ENCODE data around the gene CYP11A1.
"Not testable (repeated sequence)": the region's sequence is repeated elsewhere in the genome, so short reads cannot be mapped to it uniquely, and the experiment has no call there.

Gene CYP11A1

GRCh38 chr15:74357514-74357913 lies 9.9 kb downstream of the CYP11A1 start:
- not testable (repeated sequence) for H3K36me3 ChIP-seq (ENCODE audit: insufficient read depth, low read length)

DNA sequence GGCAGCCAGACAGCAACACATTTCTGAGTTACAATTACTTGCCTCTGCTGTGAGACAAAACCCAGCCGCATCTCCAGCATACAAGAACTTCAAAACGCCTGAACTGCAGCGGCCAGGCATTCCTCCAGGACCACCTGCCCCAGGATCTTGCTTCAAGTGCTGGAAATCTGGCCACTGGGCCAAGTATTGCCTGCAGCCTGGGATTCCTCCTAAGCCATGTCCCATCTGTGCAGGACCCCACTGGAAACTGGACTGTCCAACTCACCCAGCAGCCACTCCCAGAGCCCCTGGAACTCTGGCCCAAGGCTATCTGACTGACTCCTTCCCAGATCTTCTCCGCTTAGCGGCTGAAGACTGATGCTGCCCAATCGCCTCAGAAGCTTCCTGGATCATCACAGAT lies 11.4 kb downstream of the CYP11A1 start:
- H3K79me2 ChIP-seq (ENCODE audit: control insufficient read depth, insufficient read depth, low read length, unreplicated experiment); H3K4me3 ChIP-seq (ENCODE audit: low read depth, low read length); H3K27me3 ChIP-seq (ENCODE audit: insufficient read depth, low read length); H3K27ac ChIP-seq (ENCODE audit: low read depth, low read length); H2AFZ ChIP-seq (ENCODE audit: low read length, unreplicated experiment); H3K4me1 ChIP-seq (ENCODE audit: control insufficient read depth, insufficient read depth, low read length, unreplicated experiment); H3K36me3 ChIP-seq (ENCODE audit: insufficient read depth, low read length): not testable (repeated sequence)

More at GRCh38 chr15:74357514-74357913, 9.9 kb downstream of the CYP11A1 start:
- H2AFZ ChIP-seq (ENCODE audit: low read length, unreplicated experiment); H3K4me1 ChIP-seq (ENCODE audit: control insufficient read depth, insufficient read depth, low read length, unreplicated experiment); H3K27ac ChIP-seq (ENCODE audit: low read depth, low read length); H3K79me2 ChIP-seq (ENCODE audit: control insufficient read depth, insufficient read depth, low read length, unreplicated experiment); H3K27me3 ChIP-seq (ENCODE audit: insufficient read depth, low read length); H3K4me3 ChIP-seq (ENCODE audit: low read depth, low read length): not testable (repeated sequence)

GRCh38 chr15:74353992-74354391 lies 13.5 kb downstream of the CYP11A1 start:
- not testable (repeated sequence) for H3K4me3 ChIP-seq (ENCODE audit: low read depth, low read length); H2AFZ ChIP-seq (ENCODE audit: low read length, unreplicated experiment); H3K36me3 ChIP-seq (ENCODE audit: insufficient read depth, low read length); H3K79me2 ChIP-seq (ENCODE audit: control insufficient read depth, insufficient read depth, low read length, unreplicated experiment); H3K27me3 ChIP-seq (ENCODE audit: insufficient read depth, low read length); H3K27ac ChIP-seq (ENCODE audit: low read depth, low read length); H3K4me1 ChIP-seq (ENCODE audit: control insufficient read depth, insufficient read depth, low read length, unreplicated experiment)

DNA sequence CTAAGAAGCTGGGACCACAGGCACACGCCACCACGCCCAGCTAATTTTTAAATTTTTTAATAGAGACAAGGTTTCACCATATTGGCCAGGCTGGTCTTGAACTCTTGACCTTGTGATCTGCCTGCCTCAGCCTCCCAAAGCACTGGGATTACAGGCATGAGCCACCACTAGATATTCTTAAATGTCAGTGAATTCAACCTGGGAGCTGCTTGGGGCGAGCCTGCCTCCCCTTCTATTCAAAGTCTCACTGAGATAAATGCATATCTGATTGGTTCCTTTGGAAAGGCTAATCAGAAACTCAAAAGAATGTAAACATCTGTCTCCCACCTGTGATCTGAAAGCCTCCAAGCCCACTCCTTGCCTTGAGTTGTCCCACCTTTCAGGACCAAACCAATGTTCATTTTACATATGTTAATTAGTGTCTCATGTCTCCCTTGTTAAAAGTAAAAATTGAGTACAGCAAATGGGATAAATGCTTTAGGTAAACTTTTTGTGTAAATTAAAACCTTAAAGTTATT lies 15.0 kb downstream of the CYP11A1 start:
- Histone ChIP-seq H3K4me1 (ENCODE audit: control insufficient read depth, insufficient read depth, low read length, unreplicated experiment) (no peaks in the 10 kb centered on the region), H3K27me3 (ENCODE audit: insufficient read depth, low read length) (no peaks in the 10 kb centered on the region), H3K79me2 (ENCODE audit: control insufficient read depth, insufficient read depth, low read length, unreplicated experiment) (no peaks in the 10 kb centered on the region), H3K36me3 (ENCODE audit: insufficient read depth, low read length) (no peaks in the 10 kb centered on the region), H3K4me3 (ENCODE audit: low read depth, low read length) (no peak overlapping the region), H3K27ac (ENCODE audit: low read depth, low read length) (no peak overlapping the region), H2AFZ (ENCODE audit: low read length, unreplicated experiment) (no peak overlapping the region)

DNA sequence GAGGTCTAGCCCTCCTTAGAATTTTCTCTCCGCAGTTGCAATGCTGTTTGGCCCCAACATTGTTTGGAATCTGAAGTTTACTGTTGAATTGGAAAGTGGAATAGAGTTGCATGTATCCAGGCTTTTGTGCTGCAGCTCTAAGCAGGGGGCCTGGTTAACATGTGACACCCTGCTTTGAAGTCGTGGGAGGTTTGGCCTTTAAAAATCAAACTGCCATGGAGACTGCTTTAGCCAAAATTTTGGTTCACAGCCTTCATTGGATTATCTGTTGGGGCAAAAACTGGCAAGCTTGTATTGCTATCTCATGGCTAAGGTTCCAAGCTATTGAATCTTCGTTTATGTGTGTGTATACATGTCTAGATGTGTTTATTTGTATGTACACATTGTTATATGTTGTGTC lies 15.8 kb downstream of the CYP11A1 start:
- H2AFZ ChIP-seq (ENCODE audit: low read length, unreplicated experiment) = no peak overlapping the region
- H3K36me3 ChIP-seq (ENCODE audit: insufficient read depth, low read length) = no peaks in the 10 kb centered on the region
- H3K4me3 ChIP-seq (ENCODE audit: low read depth, low read length) = no peak overlapping the region
- no peaks in the 10 kb centered on the region for H3K27me3 ChIP-seq (ENCODE audit: insufficient read depth, low read length)
- H3K79me2 ChIP-seq (ENCODE audit: control insufficient read depth, insufficient read depth, low read length, unreplicated experiment) = no peaks in the 10 kb centered on the region
- no peaks in the 10 kb centered on the region for H3K4me1 ChIP-seq (ENCODE audit: control insufficient read depth, insufficient read depth, low read length, unreplicated experiment)
- H3K27ac ChIP-seq (ENCODE audit: low read depth, low read length) = no peak overlapping the region

DNA sequence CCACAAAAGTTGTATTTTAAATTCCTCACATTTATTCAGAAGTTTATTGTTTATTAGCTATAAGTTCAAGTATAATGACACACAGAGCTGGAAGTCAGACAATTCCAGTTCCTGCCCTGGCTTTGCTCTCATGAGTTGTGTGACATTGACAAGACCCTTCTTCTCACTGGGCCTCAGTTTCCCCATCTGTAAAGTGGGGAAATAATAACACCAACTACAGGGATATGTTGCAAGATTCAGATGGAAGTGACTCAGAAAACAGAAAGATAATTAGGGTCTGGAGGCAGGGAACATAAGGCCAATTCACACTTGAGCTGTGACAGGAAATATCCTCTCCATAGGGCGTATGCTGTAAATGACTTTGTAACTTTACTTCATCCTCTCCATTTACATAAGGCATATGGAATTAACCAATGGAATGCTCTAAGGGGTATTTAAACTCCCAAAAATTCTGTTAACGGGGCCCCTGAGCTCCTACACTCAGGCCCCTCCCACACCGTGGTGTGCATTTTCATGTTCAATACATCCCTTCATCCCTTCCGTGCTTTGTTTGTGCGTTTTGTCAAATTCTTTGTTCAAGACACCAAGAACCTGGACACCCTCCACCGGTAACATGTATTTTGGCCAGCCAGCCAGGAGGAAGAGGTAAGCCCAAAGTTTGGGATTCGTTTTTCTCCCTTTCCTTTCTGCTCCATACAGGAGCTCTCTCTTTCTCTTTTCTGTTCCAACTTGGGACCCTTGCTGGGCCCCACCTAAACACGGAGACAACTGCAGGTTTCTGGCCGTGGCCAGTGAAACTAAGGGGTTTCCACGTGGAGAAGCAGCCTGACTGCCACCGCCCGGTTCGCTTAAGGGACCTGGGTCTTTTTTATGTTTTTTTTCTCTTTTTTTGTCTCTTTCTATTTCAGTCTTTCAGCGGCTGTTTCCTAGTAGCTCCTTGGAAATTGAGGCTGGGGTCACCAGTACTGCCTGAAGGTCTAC lies 16.9 kb downstream of the CYP11A1 start:
- H3K27me3 ChIP-seq (ENCODE audit: insufficient read depth, low read length) = no peaks in the 10 kb centered on the region
- H3K4me3 ChIP-seq (ENCODE audit: low read depth, low read length) = no peak overlapping the region
- no peak overlapping the region for H3K27ac ChIP-seq (ENCODE audit: low read depth, low read length)
- no peak overlapping the region for H2AFZ ChIP-seq (ENCODE audit: low read length, unreplicated experiment)
- H3K4me1 ChIP-seq (ENCODE audit: control insufficient read depth, insufficient read depth, low read length, unreplicated experiment) = peaks cover 3% of the 10 kb centered on the region
- no peaks in the 10 kb centered on the region for H3K36me3 ChIP-seq (ENCODE audit: insufficient read depth, low read length)
- no peaks in the 10 kb centered on the region for H3K79me2 ChIP-seq (ENCODE audit: control insufficient read depth, insufficient read depth, low read length, unreplicated experiment)

DNA sequence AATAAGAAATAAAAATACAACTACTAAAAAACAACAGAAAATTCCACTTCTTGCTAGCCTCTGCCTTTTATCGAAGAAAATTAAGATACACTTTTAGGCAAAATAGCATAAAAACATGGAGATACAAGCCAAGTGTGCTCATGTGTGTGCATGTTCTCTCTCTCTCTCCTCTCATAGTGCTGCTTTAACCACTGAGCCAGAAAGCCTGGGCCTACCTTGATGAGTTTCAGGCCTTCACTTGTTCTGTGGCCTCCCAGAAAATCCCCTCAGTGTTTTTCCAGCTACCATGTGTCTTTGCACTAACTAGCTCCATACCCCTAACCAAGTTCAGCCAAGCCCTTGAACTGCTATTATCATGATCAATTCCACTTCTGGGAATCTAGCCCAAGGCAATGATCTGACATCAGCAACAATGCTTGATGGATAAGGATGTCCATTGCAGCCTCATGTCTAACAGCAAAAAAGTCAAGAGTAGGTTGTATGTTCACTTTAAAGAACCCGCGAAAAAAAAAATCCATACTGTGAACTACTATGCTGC lies 18.1 kb downstream of the CYP11A1 start:
- no peaks in the 10 kb centered on the region for H3K27me3 ChIP-seq (ENCODE audit: insufficient read depth, low read length)
- H2AFZ ChIP-seq (ENCODE audit: low read length, unreplicated experiment) = no peak overlapping the region
- H3K79me2 ChIP-seq (ENCODE audit: control insufficient read depth, insufficient read depth, low read length, unreplicated experiment) = no peaks in the 10 kb centered on the region
- H3K27ac ChIP-seq (ENCODE audit: low read depth, low read length) = no peak overlapping the region
- H3K4me3 ChIP-seq (ENCODE audit: low read depth, low read length) = no peak overlapping the region
- no peaks in the 10 kb centered on the region for H3K36me3 ChIP-seq (ENCODE audit: insufficient read depth, low read length)
- peaks cover 11% of the 10 kb centered on the region for H3K4me1 ChIP-seq (ENCODE audit: control insufficient read depth, insufficient read depth, low read length, unreplicated experiment)

DNA sequence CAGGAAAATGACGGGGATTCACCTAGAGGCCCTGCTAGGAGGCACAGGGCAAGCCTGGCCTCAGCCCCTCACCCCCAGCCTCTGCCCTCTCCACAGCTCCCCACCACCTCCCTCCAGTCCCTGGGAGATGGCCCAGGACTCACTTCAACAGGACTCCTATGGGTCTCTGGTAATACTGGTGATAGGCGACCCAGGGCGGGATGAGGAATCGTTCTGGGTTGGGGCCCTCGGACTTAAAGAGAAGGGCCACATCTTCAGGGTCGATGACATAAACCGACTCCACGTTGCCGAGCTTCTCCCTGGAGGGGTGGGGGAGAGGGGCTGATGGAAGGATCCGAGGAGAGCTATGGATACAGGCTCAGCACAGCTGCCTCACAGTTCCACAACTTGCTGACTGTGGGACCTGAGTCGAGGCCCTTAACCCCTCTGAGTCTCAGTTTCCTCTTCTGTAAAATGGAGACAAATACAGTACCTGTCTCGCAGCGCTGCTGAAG lies 19.6 kb downstream of the CYP11A1 start:
- Histone ChIP-seq H3K27me3 (ENCODE audit: insufficient read depth, low read length) (no peaks in the 10 kb centered on the region), H3K4me3 (ENCODE audit: low read depth, low read length) (no peak overlapping the region), H3K79me2 (ENCODE audit: control insufficient read depth, insufficient read depth, low read length, unreplicated experiment) (no peaks in the 10 kb centered on the region), H3K4me1 (ENCODE audit: control insufficient read depth, insufficient read depth, low read length, unreplicated experiment) (peaks cover 11% of the 10 kb centered on the region), H2AFZ (ENCODE audit: low read length, unreplicated experiment) (no peak overlapping the region), H3K36me3 (ENCODE audit: insufficient read depth, low read length) (no peaks in the 10 kb centered on the region), H3K27ac (ENCODE audit: low read depth, low read length) (no peak overlapping the region)

DNA sequence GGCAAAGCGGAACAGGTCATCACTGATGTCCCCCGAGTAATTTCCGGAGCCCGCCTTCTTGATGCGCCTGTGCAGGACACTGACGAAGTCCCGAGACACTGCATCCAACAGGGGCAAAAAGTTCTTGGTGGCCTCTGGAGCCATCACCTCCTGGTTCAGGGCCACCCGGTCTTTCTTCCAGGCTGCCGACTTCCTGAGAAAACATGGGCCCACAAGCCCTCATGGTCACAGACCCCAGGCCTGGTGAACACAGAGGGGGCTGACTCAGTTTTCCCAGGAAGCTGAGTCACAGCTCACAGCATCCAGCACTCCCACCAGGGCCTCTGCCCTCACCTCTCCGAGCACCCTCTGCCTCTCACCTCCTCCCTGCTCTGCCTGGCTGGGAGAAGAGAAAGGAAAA lies 22.4 kb downstream of the CYP11A1 start:
- Histone ChIP-seq H3K27ac (ENCODE audit: low read depth, low read length) (peak overlapping the region; percentile 7; the same call in 1 of the 2 replicates), H3K4me3 (ENCODE audit: low read depth, low read length) (no peak overlapping the region), H3K4me1 (ENCODE audit: control insufficient read depth, insufficient read depth, low read length, unreplicated experiment) (peaks cover 18% of the 10 kb centered on the region), H3K79me2 (ENCODE audit: control insufficient read depth, insufficient read depth, low read length, unreplicated experiment) (no peaks in the 10 kb centered on the region), H3K27me3 (ENCODE audit: insufficient read depth, low read length) (no peaks in the 10 kb centered on the region), H2AFZ (ENCODE audit: low read length, unreplicated experiment) (no peak overlapping the region), H3K36me3 (ENCODE audit: insufficient read depth, low read length) (no peaks in the 10 kb centered on the region)

GRCh38 chr15:74343797-74344127 lies 23.7 kb downstream of the CYP11A1 start:
- Histone ChIP-seq H3K27me3 (ENCODE audit: insufficient read depth, low read length) (no peaks in the 10 kb centered on the region), H3K27ac (ENCODE audit: low read depth, low read length) (no peak overlapping the region), H3K36me3 (ENCODE audit: insufficient read depth, low read length) (no peaks in the 10 kb centered on the region), H2AFZ (ENCODE audit: low read length, unreplicated experiment) (no peak overlapping the region), H3K79me2 (ENCODE audit: control insufficient read depth, insufficient read depth, low read length, unreplicated experiment) (no peaks in the 10 kb centered on the region), H3K4me1 (ENCODE audit: control insufficient read depth, insufficient read depth, low read length, unreplicated experiment) (peaks cover 27% of the 10 kb centered on the region), H3K4me3 (ENCODE audit: low read depth, low read length) (no peak overlapping the region)

Data from ACC112 (cell line).